Endothelial cell of umbilical vein (primary cell): ENCODE results near the gene TBX20. TPM values are rescaled to one million over a fixed set of nuclear protein-coding genes. Genes with fewer than 3 reads are reported as not detected.
A peak's percentile ranks its signal among the peaks of the same experiment; 100 is the strongest.

Source experiments
- BruUV-seq: library from RNA; stranded (reverse); fragments of 400-500 nt; replicated peaks from 2 replicates; lab custom pipeline; 2021; lab: Mats Ljungman, UMichigan
- CTCF ChIA-PET: fragments of 300-600, 350-600 bp; sonication (Branson Sonifier 250); formaldehyde crosslinking; loops from one replicate; lab custom pipeline; 2021; ENCODE audit warnings: antibody characterized with exemption, inconsistent platforms; lab: Charles Lee
- POLR2A ChIA-PET: fragments of 300-600, 350-600 bp; sonication (Branson Sonifier 250); formaldehyde crosslinking; loops from one replicate; lab custom pipeline; 2021; ENCODE audit warnings: antibody characterized with exemption, inconsistent platforms; lab: Charles Lee
- DNase-seq: peaks from one replicate; pipeline ENCODE4 v3.0.0-alpha.2; 2011; ENCODE audit warnings: low read depth, low spot score
- FAIRE-seq: peaks from 2 replicates; lab custom pipeline; 2011; peaks lifted over from hg19 to GRCh38; lab: Jason Lieb, UNC
- H2AFZ ChIP-seq: 2 replicates; pipeline ENCODE4 v1.6.0; 2012; ENCODE audit warnings: low read depth, low read length, control low read depth, inconsistent platforms
- H3K27ac ChIP-seq: 2 replicates; pipeline ENCODE4 v1.5.1; 2011; ENCODE audit warnings: low read depth, mild to moderate bottlenecking, control low read depth, low read length, moderate library complexity; ENCODE audit not compliant: insufficient read depth
- H3K27me3 ChIP-seq, 2 experiments: 2 replicates each; pipeline versions ENCODE4 v1.6.0 to v1.6.1; 2011; ENCODE audit warnings: low read length in 2 of 2, mixed read lengths in 1 of 2; ENCODE audit not compliant: control insufficient read depth in 2 of 2, insufficient read depth in 2 of 2
- H3K36me3 ChIP-seq, 2 experiments: 2 replicates in 1 of 2; 3 replicates in 1 of 2; pipeline ENCODE4 v1.5.1; 2011; ENCODE audit warnings: low read length in 2 of 2, mild to moderate bottlenecking in 1 of 2, moderate library complexity in 1 of 2; ENCODE audit not compliant: control insufficient read depth in 2 of 2, insufficient read depth in 2 of 2; ENCODE audit errors: extremely low read depth in 1 of 2
- H3K4me1 ChIP-seq: 3 replicates; pipeline ENCODE4 v1.5.1; 2011; ENCODE audit warnings: mild to moderate bottlenecking, low read length; ENCODE audit not compliant: control insufficient read depth, insufficient read depth; ENCODE audit errors: extremely low read depth
- H3K4me2 ChIP-seq: 2 replicates; pipeline ENCODE4 v1.6.1; 2011; ENCODE audit warnings: low read length, control low read depth, mixed read lengths; ENCODE audit not compliant: insufficient read depth
- H3K4me3 ChIP-seq, 3 experiments: fragments of 200-600 bp in 1 of 3; sonication (generic), shearing (Covaris generic) in 1 of 3; replicated peaks in 1 of 3; 2 replicates each; pipeline ENCODE4 v1.5.1; 2011 to 2016; ENCODE audit warnings: control low read depth in 3 of 3, low read length in 3 of 3, mild to moderate bottlenecking in 2 of 3, inconsistent platforms in 1 of 3, low read depth in 1 of 3, moderate library complexity in 1 of 3; ENCODE audit not compliant: insufficient read depth in 1 of 3
- H3K79me2 ChIP-seq: 2 replicates; pipeline ENCODE4 v1.6.0; 2012; ENCODE audit warnings: low read length, inconsistent platforms; ENCODE audit not compliant: control insufficient read depth, insufficient read depth
- H3K9ac ChIP-seq: replicated peaks from 2 replicates; pipeline ENCODE3; 2011; ENCODE audit warnings: low read length, control low read depth; ENCODE audit not compliant: insufficient read depth; ENCODE audit errors: extremely low read depth
- H3K9me1 ChIP-seq: replicated peaks from 3 replicates; pipeline ENCODE4 v1.6.0; 2011; ENCODE audit warnings: mild to moderate bottlenecking, low read length; ENCODE audit not compliant: control insufficient read depth, insufficient read depth; ENCODE audit errors: extremely low read depth
- H3K9me3 ChIP-seq: replicated peaks from 2 replicates; pipeline ENCODE4 v1.5.1; 2012; ENCODE audit warnings: low read length, inconsistent platforms; ENCODE audit not compliant: control insufficient read depth, insufficient read depth
- H4K20me1 ChIP-seq: replicated peaks from 2 replicates; pipeline ENCODE3; 2011; ENCODE audit warnings: mild to moderate bottlenecking, low read length; ENCODE audit not compliant: control insufficient read depth, insufficient read depth; ENCODE audit errors: extremely low read depth
- CTCF ChIP-seq, 2 donors: IDR thresholded peaks; 1 replicate in 1 of 2; 2 replicates in 1 of 2; pipeline ENCODE4 v1.5.1; 2011; ENCODE audit warnings: low read length in 2 of 2, mild to moderate bottlenecking in 2 of 2, moderate library complexity in 2 of 2, control low read depth in 1 of 2, inconsistent platforms in 1 of 2, low read depth in 1 of 2; ENCODE audit not compliant: insufficient read depth in 1 of 2; ENCODE audit errors: extremely low read depth in 1 of 2
- EZH2 ChIP-seq: IDR thresholded peaks from 2 replicates; pipeline ENCODE4 v1.6.1; 2012; ENCODE audit warnings: borderline replicate concordance, low read depth, mild to moderate bottlenecking, moderate library complexity, low read length, inconsistent platforms; ENCODE audit not compliant: severe bottlenecking
- JUN ChIP-seq: IDR thresholded peaks from 2 replicates; pipeline ENCODE4 v1.6.1; 2011; ENCODE audit warnings: borderline replicate concordance, low read depth; ENCODE audit not compliant: insufficient read length, insufficient read depth
- MAX ChIP-seq: IDR thresholded peaks from 2 replicates; pipeline ENCODE4 v1.6.1; 2011; ENCODE audit not compliant: insufficient read depth, insufficient read length
- MYC ChIP-seq: IDR thresholded peaks from one replicate; pipeline ENCODE4 v1.6.1; 2011; ENCODE audit warnings: mild to moderate bottlenecking, low read depth, low read length
- POLR2A ChIP-seq: IDR thresholded peaks from 2 replicates; pipeline ENCODE4 v1.6.1; 2012; ENCODE audit warnings: low read depth, mild to moderate bottlenecking, control low read depth, low read length
- POLR2AphosphoS5 ChIP-seq: IDR thresholded peaks from 2 replicates; pipeline ENCODE4 v1.6.1; 2012; ENCODE audit warnings: low read depth, mild to moderate bottlenecking, control low read depth, low read length, moderate library complexity; ENCODE audit not compliant: insufficient read depth
- dilution Hi-C: fragments of 300-500 bp; cut with MboI; formaldehyde crosslinking; loops from one replicate; pipeline ENCODE4 v1.15.0; 2019; ENCODE audit warnings: low sequenced_read_pairs; ENCODE audit not compliant: extremely low pct_ligation_motif_present
- intact Hi-C: fragments of 100-400 bp; cut with micrococcal nuclease; formaldehyde crosslinking; loops from one replicate; pipeline ENCODE4 v1.10.0; 2022
- polyA plus RNA-seq, 4 experiments: library from polyadenylated mRNA; depleted of rRNA in 3 of 4; stranded (reverse) in 3 of 4; unstranded in 1 of 4; fragments of >200 nt; gene quantifications; 2 replicates each; pipeline versions ENCODE4 v1.2.1 to v1.2.3, GENCODE V29; 2011 to 2012; ENCODE audit warnings: missing spikeins in 1 of 4
- total RNA-seq: library from RNA; stranded (reverse); gene quantifications from 2 replicates; pipeline ENCODE4 v1.2.3, GENCODE V29; 2021

TBX20 gene
- total and polyA plus RNA-seq, 2 donors (not counting 3 experiments of a cell fraction or from before 2014, with no cell fraction given), result not detected

- dilution Hi-C loops (no loop called here), intact Hi-C loops (no loop called here)
- H3K4me2 ChIP-seq, result no peak overlapping the region
- no peaks in the 10 kb centered on the region for H4K20me1 ChIP-seq
- H3K36me3 ChIP-seq, result no peaks in the 10 kb centered on the region
- FAIRE-seq, result no peak
- H3K9ac ChIP-seq, result no peak overlapping the region
- H3K27me3 ChIP-seq, result peaks cover 60 to 86% of the 10 kb centered on the region in 2 experiments
- no peak overlapping the region for H3K27ac ChIP-seq
- H3K4me3 ChIP-seq, result no peak overlapping the region
- no peaks in the 10 kb centered on the region for H3K9me1 ChIP-seq
- POLR2A ChIA-PET, result no interaction called here
- BruUV-seq, result no TSS peak
- CTCF ChIA-PET, result interaction anchor here (1.1 kb wide), 1 partner anchor 12 kb away, joined by 4 read pairs; no protein-coding TSS in a partner anchor
- no peaks in the 10 kb centered on the region for H3K79me2 ChIP-seq
- no peak for TF ChIP-seq POLR2AphosphoS5
- peak; percentile 40 for TF ChIP-seq EZH2
- TF ChIP-seq MAX, result no peak
- no peak overlapping the region for H2AFZ ChIP-seq
- H3K4me1 ChIP-seq, result peaks cover 5% of the 10 kb centered on the region
- DNase-seq, result no peak
- no peaks in the 10 kb centered on the region for H3K9me3 ChIP-seq
Measured at GRCh38 chr7:35248576-35249536, 5.0 kb downstream of the TBX20 start.

- no peak for FAIRE-seq
- Histone ChIP-seq H3K36me3 (no peaks in the 10 kb centered on the region), H3K9me1 (no peaks in the 10 kb centered on the region), H3K27me3 (peaks cover 43 to 69% of the 10 kb centered on the region in 2 experiments), H4K20me1 (no peaks in the 10 kb centered on the region), H3K79me2 (no peaks in the 10 kb centered on the region), H3K27ac (no peak overlapping the region), H2AFZ (no peak overlapping the region), H3K9me3 (no peaks in the 10 kb centered on the region), H3K4me1 (no peaks in the 10 kb centered on the region), H3K4me3 (no peak overlapping the region), H3K4me2 (no peak overlapping the region), H3K9ac (no peak overlapping the region)
- ChIA-PET POLR2A (no interaction called here), CTCF (interaction anchor here (1.1 kb wide), 1 partner anchor 378 kb away, joined by 3 read pairs; no protein-coding TSS in a partner anchor)
- no peak for TF ChIP-seq JUN
- TF ChIP-seq CTCF (IDR thresholded peaks at IDR 0.05; ENCODE audit: extremely low read depth in 1 of 2, insufficient read depth in 1 of 2, low read depth in 1 of 2, low read length in 2 of 2), result no peak
- no peak for TF ChIP-seq MAX
- no peak for TF ChIP-seq POLR2A
- TF ChIP-seq MYC, result no peak
- DNase-seq, result no peak
- dilution Hi-C loops (no loop called here), intact Hi-C loops (no loop called here)
- no TSS peak for BruUV-seq
Measured at GRCh38 chr7:35246819-35247218, 7.1 kb downstream of the TBX20 start.
